Activated CD8-positive, alpha-beta memory T cell treated with anti-CD3 and anti-CD28 coated beads for 4 hours (primary cell): ENCODE data around the gene HDAC5.

Experiments used
- DNase-seq, 2 donors: peaks; one replicate each; pipeline ENCODE4 v3.0.0-alpha.2; 2020; ENCODE audit warnings: low read depth in 2 of 2

Gene HDAC5

DNA sequence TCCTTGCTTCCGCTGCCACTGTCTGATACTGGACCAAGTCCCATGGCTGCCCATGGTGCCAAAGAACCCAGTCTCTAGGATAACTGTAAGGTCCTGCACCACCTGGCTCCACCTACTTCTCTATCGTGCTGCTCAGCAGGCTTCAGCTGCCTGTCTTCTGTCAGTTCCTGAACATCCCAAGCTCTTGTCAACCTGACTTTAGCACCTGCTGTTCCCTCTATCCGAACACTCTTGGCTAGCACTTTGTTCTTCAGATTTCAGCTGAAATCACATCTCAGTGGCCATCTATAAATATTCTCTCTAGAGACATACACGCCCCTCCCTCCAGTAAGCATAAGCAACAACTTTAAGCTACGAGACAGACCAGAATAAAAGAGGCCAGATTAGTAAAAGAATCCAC is 93.7 kb downstream of the HDAC5 start:
- DNase-seq: no peak
